HL-60 (cell line): ENCODE results near the gene MYLK4.

Experiments
- DNase-seq, 2 experiments: peaks; one replicate each; pipeline ENCODE4 v3.0.0-alpha.2; 2010 to 2020; ENCODE audit warnings: low read depth in 1 of 2, low spot score in 1 of 2
- H3K27ac ChIP-seq: fragments of 250-450 bp; sonication (Bioruptor Pico); replicated peaks from 2 replicates; pipeline ENCODE4 v1.5.1; 2020; ENCODE audit warnings: mild to moderate bottlenecking, moderate library complexity
- H3K27me3 ChIP-seq: fragments of 250-450 bp; sonication (Bioruptor Pico); 2 replicates; pipeline ENCODE4 v1.5.1; 2021; ENCODE audit warnings: mild to moderate bottlenecking, moderate library complexity; ENCODE audit not compliant: insufficient read depth, poor library complexity, severe bottlenecking
- H3K4me3 ChIP-seq: replicated peaks from 2 replicates; pipeline ENCODE4 v1.5.1; 2011; ENCODE audit warnings: mild to moderate bottlenecking, control low read depth, low read length; ENCODE audit not compliant: insufficient read depth
- GABPA ChIP-seq: IDR thresholded peaks from 2 replicates; pipeline ENCODE4 v1.6.1; 2012; ENCODE audit warnings: low read depth
- POLR2AphosphoS5 ChIP-seq: IDR thresholded peaks from 2 replicates; pipeline ENCODE4 v1.6.1; 2012; ENCODE audit warnings: low read depth
- REST ChIP-seq: IDR thresholded peaks from 2 replicates; pipeline ENCODE4 v1.6.1; 2012; ENCODE audit warnings: low read depth; ENCODE audit not compliant: insufficient replicate concordance
- SPI1 ChIP-seq: IDR thresholded peaks from 2 replicates; pipeline ENCODE4 v1.6.1; 2012; ENCODE audit warnings: low read depth, mild to moderate bottlenecking, borderline replicate concordance
- TF ChIP-seq, protein P1 (sequence below): IDR thresholded peaks from one replicate; pipeline ENCODE4 v1.5.1; 2011; ENCODE audit warnings: low read length, control low read depth, inconsistent platforms; ENCODE audit not compliant: insufficient read depth

Gene MYLK4

GRCh38 chr6:2795162-2795561, 44.4 kb upstream of the MYLK4 start:
- H3K27ac ChIP-seq, result peak overlapping the region; percentile 98
- H3K4me3 ChIP-seq, result no peak overlapping the region
- DNase-seq, result no peak
- TF ChIP-seq REST, result no peak
- TF ChIP-seq POLR2AphosphoS5, result no peak
- TF ChIP-seq GABPA, result no peak
- TF ChIP-seq, protein P1, sequence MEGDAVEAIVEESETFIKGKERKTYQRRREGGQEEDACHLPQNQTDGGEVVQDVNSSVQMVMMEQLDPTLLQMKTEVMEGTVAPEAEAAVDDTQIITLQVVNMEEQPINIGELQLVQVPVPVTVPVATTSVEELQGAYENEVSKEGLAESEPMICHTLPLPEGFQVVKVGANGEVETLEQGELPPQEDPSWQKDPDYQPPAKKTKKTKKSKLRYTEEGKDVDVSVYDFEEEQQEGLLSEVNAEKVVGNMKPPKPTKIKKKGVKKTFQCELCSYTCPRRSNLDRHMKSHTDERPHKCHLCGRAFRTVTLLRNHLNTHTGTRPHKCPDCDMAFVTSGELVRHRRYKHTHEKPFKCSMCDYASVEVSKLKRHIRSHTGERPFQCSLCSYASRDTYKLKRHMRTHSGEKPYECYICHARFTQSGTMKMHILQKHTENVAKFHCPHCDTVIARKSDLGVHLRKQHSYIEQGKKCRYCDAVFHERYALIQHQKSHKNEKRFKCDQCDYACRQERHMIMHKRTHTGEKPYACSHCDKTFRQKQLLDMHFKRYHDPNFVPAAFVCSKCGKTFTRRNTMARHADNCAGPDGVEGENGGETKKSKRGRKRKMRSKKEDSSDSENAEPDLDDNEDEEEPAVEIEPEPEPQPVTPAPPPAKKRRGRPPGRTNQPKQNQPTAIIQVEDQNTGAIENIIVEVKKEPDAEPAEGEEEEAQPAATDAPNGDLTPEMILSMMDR, result no peak
- H3K27me3 ChIP-seq, result no peaks in the 10 kb centered on the region

DNA sequence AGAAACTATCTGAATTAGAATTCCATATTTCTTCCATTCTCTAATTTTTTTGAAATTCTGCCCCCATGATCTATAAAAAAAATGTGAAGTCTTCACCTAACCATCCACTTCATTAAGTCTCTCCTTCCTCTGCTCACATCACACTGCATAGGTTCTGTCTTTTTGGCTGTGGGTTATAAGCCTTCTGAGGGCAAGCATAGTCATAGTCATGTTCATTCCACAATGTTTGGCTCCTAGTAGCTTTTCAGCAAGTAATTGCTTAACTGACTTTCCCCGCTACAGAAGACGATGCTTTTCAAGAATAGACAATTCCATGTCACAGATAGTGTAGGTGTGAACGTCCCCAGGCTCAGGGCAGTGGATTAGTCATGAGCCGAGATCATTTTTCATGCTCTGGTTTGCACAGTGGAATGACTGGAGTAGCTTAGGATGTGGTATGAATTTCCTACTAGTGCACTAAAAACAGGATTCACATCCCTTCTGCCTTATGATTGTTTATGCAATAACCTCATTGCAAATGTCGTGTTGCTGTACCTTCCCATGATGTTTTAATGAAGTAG, 43.5 kb upstream of the MYLK4 start:
- Histone ChIP-seq H3K27ac (peak overlapping the region; percentile 98), H3K4me3 (no peak overlapping the region), H3K27me3 (no peaks in the 10 kb centered on the region)
- TF ChIP-seq, protein P1, result no peak
- TF ChIP-seq SPI1 (no peak), REST (no peak), GABPA (no peak), POLR2AphosphoS5 (no peak)
- peak in 1 of 2 experiments; percentile 23 for DNase-seq

GRCh38 chr6:2793534-2794151, 42.9 kb upstream of the MYLK4 start:
- TF ChIP-seq SPI1 (peak; percentile 37; the same call in 1 of the 2 replicates), REST (peak; percentile 37), POLR2AphosphoS5 (peak; percentile 87)
- TF ChIP-seq, protein P1, result no peak
- Histone ChIP-seq H3K27ac (peak overlapping the region; percentile 98), H3K27me3 (no peaks in the 10 kb centered on the region), H3K4me3 (no peak overlapping the region)
- DNase-seq, result peak; percentile 84 to 98
